ENCODE results near the gene NXPH4. TPM values are rescaled to one million over a fixed set of nuclear protein-coding genes. Genes with fewer than 3 reads are reported as not detected.

NXPH4 gene
- total RNA-seq, 1 donor = not detected

DNA sequence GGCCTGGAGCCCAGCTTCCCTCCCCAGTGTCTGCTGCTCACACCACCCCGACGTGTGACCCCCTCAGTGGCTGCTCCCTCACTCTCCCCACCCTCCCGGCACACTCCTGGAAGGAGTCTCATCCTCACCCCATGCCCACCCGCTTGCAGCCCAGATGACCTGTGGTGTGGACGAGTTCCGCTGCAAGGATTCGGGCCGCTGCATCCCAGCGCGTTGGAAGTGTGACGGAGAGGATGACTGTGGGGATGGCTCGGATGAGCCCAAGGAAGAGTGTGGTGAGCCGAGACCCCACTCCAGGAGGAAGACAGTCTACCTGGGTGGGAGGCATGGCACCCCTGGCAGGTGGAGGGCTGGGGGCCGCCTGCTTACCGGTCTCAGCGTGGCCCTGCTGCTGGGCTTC, 15.0 kb upstream of the NXPH4 start:
- no peak for DNase-seq (ENCODE audit: low read depth in 2 of 3, low spot score in 2 of 3)

- no peak for DNase-seq (ENCODE audit: low read depth in 2 of 3, low spot score in 2 of 3)
These were observed 14.3 kb upstream of the NXPH4 start for GRCh38 chr12:57202321-57202720.

GRCh38 chr12:57203201-57203600, 13.4 kb upstream of the NXPH4 start:
- no peak for DNase-seq (ENCODE audit: low read depth in 2 of 3, low spot score in 2 of 3)

- no peak for DNase-seq (ENCODE audit: low read depth in 2 of 3, low spot score in 2 of 3)
These were observed 12.8 kb upstream of the NXPH4 start for GRCh38 chr12:57203791-57204190.

DNA sequence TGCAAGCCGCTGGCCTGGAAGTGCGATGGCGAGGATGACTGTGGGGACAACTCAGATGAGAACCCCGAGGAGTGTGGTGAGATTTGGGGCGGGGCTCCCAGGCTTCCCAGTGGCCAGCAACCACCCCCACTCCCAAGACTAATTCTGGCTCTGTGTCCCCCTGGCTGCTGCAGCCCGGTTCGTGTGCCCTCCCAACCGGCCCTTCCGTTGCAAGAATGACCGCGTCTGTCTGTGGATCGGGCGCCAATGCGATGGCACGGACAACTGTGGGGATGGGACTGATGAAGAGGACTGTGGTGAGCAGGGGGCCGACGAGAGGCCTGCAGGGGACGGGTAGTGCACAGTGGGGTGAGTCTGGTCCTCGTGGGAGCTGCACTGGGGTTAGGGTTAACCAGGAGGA, 12.1 kb upstream of the NXPH4 start:
- DNase-seq (ENCODE audit: low read depth in 2 of 3, low spot score in 2 of 3) = no peak

- DNase-seq (ENCODE audit: low read depth in 2 of 3, low spot score in 2 of 3) = no peak
These were observed 11.4 kb upstream of the NXPH4 start for GRCh38 chr12:57205186-57205585.

GRCh38 chr12:57205931-57206330, 10.7 kb upstream of the NXPH4 start:
- no peak for DNase-seq (ENCODE audit: low read depth in 2 of 3, low spot score in 2 of 3)

GRCh38 chr12:57207731-57208630, 8.6 kb upstream of the NXPH4 start:
- no peak for DNase-seq (ENCODE audit: low read depth in 2 of 3, low spot score in 2 of 3)

DNA sequence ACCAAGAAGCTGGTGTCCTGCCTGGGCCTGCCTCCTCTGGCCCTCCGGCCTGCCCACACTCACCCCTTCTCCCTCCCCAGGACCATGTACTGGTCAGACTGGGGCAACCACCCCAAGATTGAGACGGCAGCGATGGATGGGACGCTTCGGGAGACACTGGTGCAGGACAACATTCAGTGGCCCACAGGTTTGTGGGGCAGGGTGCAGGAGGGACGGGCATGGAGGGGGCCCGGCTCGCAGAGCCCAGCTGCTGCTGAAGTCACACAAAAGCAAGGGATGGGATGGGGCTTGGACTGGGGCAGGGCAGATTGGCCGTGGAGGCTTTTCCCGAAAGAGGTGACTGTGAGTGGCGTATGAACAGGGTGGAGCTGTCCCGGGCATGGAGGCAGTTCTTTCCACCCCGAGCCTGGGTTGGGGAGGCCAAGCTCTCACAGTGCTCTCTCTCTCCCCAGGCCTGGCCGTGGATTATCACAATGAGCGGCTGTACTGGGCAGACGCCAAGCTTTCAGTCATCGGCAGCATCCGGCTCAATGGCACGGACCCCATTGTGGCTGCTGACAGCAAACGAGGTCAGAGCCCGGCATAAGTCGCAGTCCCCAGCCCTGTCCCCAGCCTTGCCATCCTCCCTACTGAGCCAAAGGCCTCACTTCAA, 7.8 kb upstream of the NXPH4 start:
- DNase-seq (ENCODE audit: low read depth in 2 of 3, low spot score in 2 of 3) = no peak

DNA sequence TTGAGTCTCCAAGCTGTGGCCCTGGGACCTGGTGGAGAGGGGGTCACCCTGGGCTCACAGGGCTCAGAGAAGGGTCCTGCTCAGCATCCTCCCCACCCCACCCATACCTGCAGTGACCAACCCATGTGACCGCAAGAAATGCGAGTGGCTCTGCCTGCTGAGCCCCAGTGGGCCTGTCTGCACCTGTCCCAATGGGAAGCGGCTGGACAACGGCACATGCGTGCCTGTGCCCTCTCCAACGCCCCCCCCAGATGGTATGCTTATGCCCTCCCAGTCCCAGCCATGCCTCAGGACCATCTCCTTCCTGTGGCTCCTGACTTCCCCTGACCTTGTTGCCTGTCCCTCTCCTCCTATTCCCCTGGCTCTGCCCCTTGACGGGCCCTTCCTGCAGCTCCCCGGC, 6.7 kb upstream of the NXPH4 start:
- DNase-seq (ENCODE audit: low read depth in 2 of 3, low spot score in 2 of 3) = no peak

DNA sequence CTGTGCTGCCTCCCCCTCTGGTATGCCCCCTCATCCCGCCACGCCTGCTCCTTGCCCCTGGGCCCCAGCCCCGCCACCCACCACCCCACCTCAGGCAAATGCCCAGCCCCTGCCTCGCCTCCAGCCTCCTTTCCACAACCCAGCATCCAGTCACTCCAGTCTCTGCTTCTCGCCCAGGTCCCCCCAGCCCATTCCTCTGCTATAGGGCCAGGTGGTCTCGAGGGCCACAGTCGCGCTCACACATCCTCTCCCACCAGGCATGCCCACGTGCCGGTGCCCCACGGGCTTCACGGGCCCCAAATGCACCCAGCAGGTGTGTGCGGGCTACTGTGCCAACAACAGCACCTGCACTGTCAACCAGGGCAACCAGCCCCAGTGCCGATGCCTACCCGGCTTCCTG, 6.1 kb upstream of the NXPH4 start:
- no peak for DNase-seq (ENCODE audit: low read depth in 2 of 3, low spot score in 2 of 3)

- no peak for DNase-seq (ENCODE audit: low read depth in 2 of 3, low spot score in 2 of 3)
These were observed 5.5 kb upstream of the NXPH4 start for GRCh38 chr12:57210926-57211692.

GRCh38 chr12:57211791-57212700, 4.5 kb upstream of the NXPH4 start:
- DNase-seq (ENCODE audit: low read depth in 2 of 3, low spot score in 2 of 3) = no peak

- DNase-seq (ENCODE audit: low read depth in 2 of 3, low spot score in 2 of 3) = no peak
These were observed 3.9 kb upstream of the NXPH4 start for GRCh38 chr12:57212701-57213057.

DNA sequence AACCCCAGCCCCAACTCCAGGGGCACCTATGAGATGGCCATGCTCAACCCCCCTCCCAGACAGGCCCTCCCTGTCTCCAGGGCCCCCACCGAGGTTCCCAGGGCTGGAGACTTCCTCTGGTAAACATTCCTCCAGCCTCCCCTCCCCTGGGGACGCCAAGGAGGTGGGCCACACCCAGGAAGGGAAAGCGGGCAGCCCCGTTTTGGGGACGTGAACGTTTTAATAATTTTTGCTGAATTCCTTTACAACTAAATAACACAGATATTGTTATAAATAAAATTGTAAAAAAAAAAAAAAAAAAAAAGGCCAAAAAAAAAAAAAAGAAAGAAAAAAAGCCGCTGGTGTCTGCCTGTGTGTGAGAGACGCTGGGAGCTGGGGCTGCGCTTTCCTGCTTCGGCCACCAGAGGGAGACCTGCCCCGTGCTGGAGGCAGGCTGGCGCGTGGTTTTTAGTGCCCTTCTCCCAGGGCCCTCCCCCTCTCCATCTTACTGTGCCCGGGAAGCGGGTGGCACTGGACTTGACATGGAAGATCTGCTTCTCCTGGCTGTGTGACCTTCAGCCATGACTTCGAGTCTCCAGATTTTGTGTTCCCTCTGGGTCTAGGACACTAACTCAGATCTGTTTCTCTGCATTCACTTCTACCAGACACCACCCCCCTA, 3.4 kb upstream of the NXPH4 start:
- DNase-seq (ENCODE audit: low read depth in 2 of 3, low spot score in 2 of 3) = peak; percentile 64 to 88 (median 81)

DNA sequence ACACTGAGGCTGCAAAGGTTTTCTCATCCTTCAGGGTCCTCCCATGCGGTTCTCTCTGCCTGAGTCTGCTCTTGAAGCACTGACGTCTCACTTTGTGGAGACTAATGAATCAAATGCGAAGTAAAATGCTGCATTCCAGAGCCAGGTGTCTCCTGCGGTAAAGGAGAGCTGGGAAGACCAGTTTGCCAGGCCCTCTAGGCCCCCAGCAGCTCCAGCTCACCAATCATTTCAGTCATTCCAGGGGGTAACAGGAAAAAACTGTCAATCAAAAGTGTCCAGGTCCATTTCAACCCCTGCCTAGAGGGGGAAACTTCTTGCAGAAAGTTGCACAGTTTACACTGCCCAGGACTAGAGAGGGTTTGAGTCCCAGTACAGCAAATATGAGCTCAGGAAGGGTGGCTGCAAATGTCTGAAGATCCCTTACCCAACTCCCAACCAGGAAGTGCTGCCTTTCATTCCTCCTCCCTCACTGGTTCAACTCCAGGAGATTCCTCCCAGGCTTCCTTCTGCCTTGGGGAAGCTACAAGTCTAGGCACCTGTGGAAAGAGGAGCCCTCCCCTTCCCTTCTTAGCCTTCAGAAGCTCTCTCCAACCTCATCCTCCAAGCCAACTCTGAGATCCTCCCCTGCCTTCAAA, 2.7 kb upstream of the NXPH4 start:
- no peak for DNase-seq (ENCODE audit: low read depth in 2 of 3, low spot score in 2 of 3)

DNA sequence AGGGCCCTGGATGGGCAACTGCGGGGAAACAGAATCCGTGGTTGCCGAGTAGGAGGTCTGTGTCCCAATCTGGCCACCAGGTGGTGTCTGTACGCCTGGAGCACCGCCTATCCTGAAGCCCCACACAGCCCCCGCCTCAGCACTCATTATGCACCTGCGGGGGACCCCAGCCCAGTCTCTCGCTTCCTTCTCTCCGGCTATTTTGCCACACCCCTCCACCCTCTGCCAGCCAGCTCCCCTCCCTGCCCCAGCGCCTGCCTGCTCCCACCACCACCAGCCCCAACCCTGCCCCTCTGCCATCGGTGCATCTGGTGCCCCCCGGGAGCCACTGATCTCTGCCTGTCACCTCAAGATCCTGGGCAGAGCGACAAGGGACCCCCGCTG, 2.2 kb upstream of the NXPH4 start:
- DNase-seq (ENCODE audit: low read depth in 2 of 3, low spot score in 2 of 3) = peak in 2 of 3 donors; percentile 69 to 77

GRCh38 chr12:57215065-57215464, 1.5 kb upstream of the NXPH4 start:
- DNase-seq (ENCODE audit: low read depth in 2 of 3, low spot score in 2 of 3) = no peak

DNA sequence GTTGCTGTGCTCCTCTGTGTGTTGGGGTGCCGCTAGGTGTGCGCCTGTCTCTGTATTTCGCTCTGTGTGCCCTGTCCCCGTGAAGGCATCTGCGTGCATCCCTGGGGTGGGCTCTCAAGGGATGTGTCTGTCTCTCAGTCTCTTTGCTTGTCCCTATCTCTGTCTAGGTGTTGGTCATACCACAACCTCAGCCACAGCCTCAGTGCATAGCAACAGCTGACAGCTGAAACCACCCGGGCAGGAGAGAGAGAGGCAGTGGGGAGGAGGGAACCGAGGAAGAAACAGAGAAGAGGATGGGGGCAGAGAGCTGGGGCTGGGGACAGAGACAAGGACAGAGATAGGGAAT, 953 bp upstream of the NXPH4 start:
- DNase-seq (ENCODE audit: low read depth in 2 of 3, low spot score in 2 of 3) = peak in 1 of 3 donors; percentile 48
